ENCODE measurements around the gene OTUD7B.
"Not testable (repeated sequence)": the region's sequence is repeated elsewhere in the genome, so short reads cannot be mapped to it uniquely, and the experiment has no call there.

OTUD7B gene

GRCh38 chr1:149977345-149977744 is 33.2 kb downstream of the OTUD7B start:
- H3K27me3 ChIP-seq (ENCODE audit: insufficient read depth, low read length), result no peaks in the 10 kb centered on the region
- no peak overlapping the region for H3K27ac ChIP-seq (ENCODE audit: low read length)
- H3K4me3 ChIP-seq (ENCODE audit: low read length), result no peak overlapping the region
- no peak overlapping the region for H3K9ac ChIP-seq (ENCODE audit: low read depth, low read length)
- H3K9me3 ChIP-seq (ENCODE audit: insufficient read depth, low read depth, low read length), result no peaks in the 10 kb centered on the region
- H3K4me1 ChIP-seq (ENCODE audit: insufficient read depth, low read length), result no peaks in the 10 kb centered on the region
- peaks cover 35% of the 10 kb centered on the region for H3K36me3 ChIP-seq (ENCODE audit: insufficient read depth, low read depth, low read length)

DNA sequence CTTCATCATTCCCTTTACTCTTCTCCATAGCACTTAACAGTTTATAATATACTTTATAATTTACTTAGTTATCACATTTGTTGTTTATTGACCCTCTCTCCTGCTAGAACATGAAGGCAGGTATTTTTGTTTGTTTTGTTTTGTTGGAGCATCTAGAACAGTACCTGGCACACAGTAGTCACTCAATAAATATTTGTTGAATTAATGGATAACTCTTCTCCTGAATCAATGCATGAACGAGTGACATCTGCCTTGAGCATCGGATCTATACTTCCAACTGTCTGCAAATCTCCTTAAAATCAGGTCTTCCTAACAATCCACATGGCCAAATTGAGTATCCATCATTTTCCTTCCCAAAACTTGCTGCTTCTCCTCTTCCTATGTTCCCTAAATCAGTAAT is 38.0 kb downstream of the OTUD7B start:
- Histone ChIP-seq H3K9me3 (ENCODE audit: insufficient read depth, low read depth, low read length) (no peaks in the 10 kb centered on the region), H3K9ac (ENCODE audit: low read depth, low read length) (no peak overlapping the region), H3K27ac (ENCODE audit: low read length) (no peak overlapping the region), H3K27me3 (ENCODE audit: insufficient read depth, low read length) (no peaks in the 10 kb centered on the region), H3K36me3 (ENCODE audit: insufficient read depth, low read depth, low read length) (peaks cover 60% of the 10 kb centered on the region), H3K4me3 (ENCODE audit: low read length) (no peak overlapping the region), H3K4me1 (ENCODE audit: insufficient read depth, low read length) (no peaks in the 10 kb centered on the region)

GRCh38 chr1:149967646-149968045 is 42.9 kb downstream of the OTUD7B start:
- Histone ChIP-seq H3K4me1 (ENCODE audit: insufficient read depth, low read length) (no peaks in the 10 kb centered on the region), H3K27me3 (ENCODE audit: insufficient read depth, low read length) (no peaks in the 10 kb centered on the region), H3K9me3 (ENCODE audit: insufficient read depth, low read depth, low read length) (no peaks in the 10 kb centered on the region), H3K36me3 (ENCODE audit: insufficient read depth, low read depth, low read length) (peaks cover 72% of the 10 kb centered on the region), H3K4me3 (ENCODE audit: low read length) (no peak overlapping the region), H3K9ac (ENCODE audit: low read depth, low read length) (no peak overlapping the region), H3K27ac (ENCODE audit: low read length) (no peak overlapping the region)

DNA sequence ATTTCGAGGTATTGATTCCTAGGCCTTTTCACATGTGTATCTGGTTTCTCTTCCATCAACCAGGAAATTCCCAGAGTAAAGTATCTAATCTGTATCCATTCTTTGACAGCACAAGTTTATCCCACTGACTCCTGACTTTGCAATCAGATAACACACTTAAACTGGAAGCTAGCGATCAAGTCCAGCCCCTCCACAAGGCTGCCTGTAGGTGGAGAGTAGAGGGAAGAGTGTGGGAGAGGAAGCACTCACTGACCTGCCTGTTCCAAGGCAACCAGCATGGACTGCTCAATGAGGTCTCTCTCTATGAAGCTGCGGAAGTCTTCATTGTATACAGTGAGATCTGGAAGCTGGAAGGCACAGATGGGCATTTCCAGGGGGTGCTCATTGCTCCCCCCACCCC is 43.5 kb downstream of the OTUD7B start:
- Histone ChIP-seq H3K9ac (ENCODE audit: low read depth, low read length) (no peak overlapping the region), H3K9me3 (ENCODE audit: insufficient read depth, low read depth, low read length) (no peaks in the 10 kb centered on the region), H3K36me3 (ENCODE audit: insufficient read depth, low read depth, low read length) (peaks cover 66% of the 10 kb centered on the region), H3K27ac (ENCODE audit: low read length) (no peak overlapping the region), H3K4me1 (ENCODE audit: insufficient read depth, low read length) (no peaks in the 10 kb centered on the region), H3K27me3 (ENCODE audit: insufficient read depth, low read length) (no peaks in the 10 kb centered on the region), H3K4me3 (ENCODE audit: low read length) (no peak overlapping the region)

DNA sequence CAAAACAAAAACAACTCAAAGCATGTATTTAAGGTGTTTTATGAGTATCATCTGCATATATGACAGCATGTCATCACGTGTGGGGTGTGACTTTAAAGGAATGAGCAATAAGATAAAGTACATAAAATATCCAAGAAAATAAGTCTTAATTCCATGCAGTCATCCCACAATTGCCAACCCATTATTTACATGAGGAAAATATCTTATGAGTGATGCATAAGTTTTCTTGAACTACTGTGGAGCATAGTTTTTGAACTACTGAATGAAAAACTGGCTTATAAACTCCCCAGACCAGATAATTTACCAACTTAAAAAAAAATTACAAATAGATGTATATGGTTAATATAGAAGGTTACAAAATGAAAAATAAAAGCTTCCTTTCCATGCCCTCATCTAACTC is 44.1 kb downstream of the OTUD7B start:
- no peaks in the 10 kb centered on the region for H3K27me3 ChIP-seq (ENCODE audit: insufficient read depth, low read length)
- no peak overlapping the region for H3K9ac ChIP-seq (ENCODE audit: low read depth, low read length)

DNA sequence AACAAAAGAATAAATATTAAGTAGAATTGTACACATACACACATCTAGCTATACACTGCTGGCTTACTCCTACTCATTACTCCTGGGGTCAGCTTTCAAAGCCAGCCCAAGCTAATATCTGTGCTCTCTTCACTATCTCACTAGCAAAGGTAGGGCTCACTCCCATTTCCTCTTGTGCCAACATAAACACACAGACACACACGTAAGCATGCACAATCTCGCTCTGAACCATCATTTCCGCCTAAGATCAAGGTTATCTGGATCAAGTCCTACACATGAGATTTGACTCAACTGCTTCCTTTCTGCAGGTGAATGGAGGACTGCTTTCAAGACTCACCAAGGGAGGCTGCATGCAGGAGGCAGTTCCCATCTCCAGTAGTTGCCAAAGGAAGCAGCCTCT is 45.1 kb downstream of the OTUD7B start:
- Histone ChIP-seq H3K9ac (ENCODE audit: low read depth, low read length) (no peak overlapping the region), H3K27me3 (ENCODE audit: insufficient read depth, low read length) (no peaks in the 10 kb centered on the region), H3K4me1 (ENCODE audit: insufficient read depth, low read length) (no peaks in the 10 kb centered on the region), H3K27ac (ENCODE audit: low read length) (no peak overlapping the region), H3K4me3 (ENCODE audit: low read length) (no peak overlapping the region), H3K36me3 (ENCODE audit: insufficient read depth, low read depth, low read length) (peaks cover 54% of the 10 kb centered on the region), H3K9me3 (ENCODE audit: insufficient read depth, low read depth, low read length) (no peaks in the 10 kb centered on the region)

More for the DNA sequence above, 44.1 kb downstream of the OTUD7B start:
- Histone ChIP-seq H3K27ac (ENCODE audit: low read length) (no peak overlapping the region), H3K9me3 (ENCODE audit: insufficient read depth, low read depth, low read length) (no peaks in the 10 kb centered on the region), H3K4me3 (ENCODE audit: low read length) (no peak overlapping the region), H3K4me1 (ENCODE audit: insufficient read depth, low read length) (no peaks in the 10 kb centered on the region), H3K36me3 (ENCODE audit: insufficient read depth, low read depth, low read length) (peaks cover 60% of the 10 kb centered on the region)

DNA sequence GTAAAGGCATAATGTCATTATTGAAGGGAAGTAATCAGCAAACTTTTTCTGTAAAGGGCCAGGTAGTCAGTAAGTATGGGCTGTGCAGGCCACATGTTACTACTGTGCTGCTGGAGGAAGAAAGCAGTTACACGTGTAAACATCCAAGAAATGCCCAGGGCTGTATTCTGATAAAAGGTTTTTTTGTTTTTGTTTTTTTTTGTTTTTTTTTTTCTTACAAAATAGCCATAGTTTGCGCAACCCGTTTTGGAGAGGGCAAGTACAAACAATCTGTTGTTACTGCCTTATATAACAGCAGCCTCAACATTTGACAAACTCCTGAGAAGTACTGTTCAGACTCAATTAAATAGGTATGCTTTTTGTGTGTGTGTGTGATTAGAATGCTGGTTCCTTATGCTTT is 47.2 kb downstream of the OTUD7B start:
- H3K9ac ChIP-seq (ENCODE audit: low read depth, low read length), result no peak overlapping the region

GRCh38 chr1:149962736-149963135 is 47.8 kb downstream of the OTUD7B start:
- Histone ChIP-seq H3K4me3 (ENCODE audit: low read length) (no peak overlapping the region), H3K4me1 (ENCODE audit: insufficient read depth, low read length) (no peaks in the 10 kb centered on the region), H3K27me3 (ENCODE audit: insufficient read depth, low read length) (no peaks in the 10 kb centered on the region), H3K27ac (ENCODE audit: low read length) (no peak overlapping the region), H3K9ac (ENCODE audit: low read depth, low read length) (no peak overlapping the region), H3K36me3 (ENCODE audit: insufficient read depth, low read depth, low read length) (peaks cover 70% of the 10 kb centered on the region), H3K9me3 (ENCODE audit: insufficient read depth, low read depth, low read length) (peaks cover 15% of the 10 kb centered on the region)

More for the DNA sequence above, 47.2 kb downstream of the OTUD7B start:
- H3K27me3 ChIP-seq (ENCODE audit: insufficient read depth, low read length), result no peaks in the 10 kb centered on the region
- peaks cover 9% of the 10 kb centered on the region; the same call in 1 of the 2 replicates for H3K9me3 ChIP-seq (ENCODE audit: insufficient read depth, low read depth, low read length)
- no peak overlapping the region for H3K27ac ChIP-seq (ENCODE audit: low read length)
- H3K36me3 ChIP-seq (ENCODE audit: insufficient read depth, low read depth, low read length), result peaks cover 64% of the 10 kb centered on the region
- no peaks in the 10 kb centered on the region for H3K4me1 ChIP-seq (ENCODE audit: insufficient read depth, low read length)
- H3K4me3 ChIP-seq (ENCODE audit: low read length), result no peak overlapping the region

- H3K36me3 ChIP-seq (ENCODE audit: insufficient read depth, low read depth, low read length), result peaks cover 71% of the 10 kb centered on the region
- H3K9ac ChIP-seq (ENCODE audit: low read depth, low read length), result no peak overlapping the region
- H3K4me3 ChIP-seq (ENCODE audit: low read length), result no peak overlapping the region
- H3K4me1 ChIP-seq (ENCODE audit: insufficient read depth, low read length), result no peaks in the 10 kb centered on the region
- H3K27ac ChIP-seq (ENCODE audit: low read length), result no peak overlapping the region
- H3K9me3 ChIP-seq (ENCODE audit: insufficient read depth, low read depth, low read length), result peaks cover 21% of the 10 kb centered on the region
- H3K27me3 ChIP-seq (ENCODE audit: insufficient read depth, low read length), result no peaks in the 10 kb centered on the region
Measured at GRCh38 chr1:149962039-149962647, 48.4 kb downstream of the OTUD7B start.

- Histone ChIP-seq H3K36me3 (ENCODE audit: insufficient read depth, low read depth, low read length) (peaks cover 30% of the 10 kb centered on the region), H3K9me3 (ENCODE audit: insufficient read depth, low read depth, low read length) (peaks cover 21% of the 10 kb centered on the region)
- H3K27me3 ChIP-seq (ENCODE audit: insufficient read depth, low read length); H3K9ac ChIP-seq (ENCODE audit: low read depth, low read length); H3K4me3 ChIP-seq (ENCODE audit: low read length); H3K27ac ChIP-seq (ENCODE audit: low read length); H3K4me1 ChIP-seq (ENCODE audit: insufficient read depth, low read length): not testable (repeated sequence)
Measured at GRCh38 chr1:149957548-149957947, 53.0 kb downstream of the OTUD7B start.

DNA sequence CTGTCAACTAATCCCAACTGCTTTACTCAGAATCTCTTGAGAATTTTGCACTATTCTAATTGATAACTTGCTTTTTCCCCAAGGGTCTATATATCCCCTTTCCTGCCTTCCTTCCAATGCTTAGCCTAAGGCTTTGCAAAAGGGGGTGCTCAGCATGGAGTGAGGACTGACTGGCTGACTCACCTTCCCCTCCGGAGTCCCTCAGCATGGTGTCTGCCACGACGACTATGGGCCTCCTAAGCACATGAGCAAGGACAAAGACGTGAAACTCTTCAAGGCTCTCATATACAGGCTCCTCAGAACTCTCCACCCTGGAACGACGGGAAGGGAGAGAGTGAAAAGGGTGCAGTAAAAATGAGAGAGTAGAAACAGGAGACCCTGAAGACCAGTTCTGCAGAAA is 60.6 kb downstream of the OTUD7B start:
- no peaks in the 10 kb centered on the region for H3K4me1 ChIP-seq (ENCODE audit: insufficient read depth, low read length)
- H3K4me3 ChIP-seq (ENCODE audit: low read length), result no peak overlapping the region
- H3K27me3 ChIP-seq (ENCODE audit: insufficient read depth, low read length), result no peaks in the 10 kb centered on the region
- H3K9me3 ChIP-seq (ENCODE audit: insufficient read depth, low read depth, low read length), result no peaks in the 10 kb centered on the region
- peaks cover 49% of the 10 kb centered on the region for H3K36me3 ChIP-seq (ENCODE audit: insufficient read depth, low read depth, low read length)
- H3K9ac ChIP-seq (ENCODE audit: low read depth, low read length), result no peak overlapping the region
- H3K27ac ChIP-seq (ENCODE audit: low read length), result no peak overlapping the region

DNA sequence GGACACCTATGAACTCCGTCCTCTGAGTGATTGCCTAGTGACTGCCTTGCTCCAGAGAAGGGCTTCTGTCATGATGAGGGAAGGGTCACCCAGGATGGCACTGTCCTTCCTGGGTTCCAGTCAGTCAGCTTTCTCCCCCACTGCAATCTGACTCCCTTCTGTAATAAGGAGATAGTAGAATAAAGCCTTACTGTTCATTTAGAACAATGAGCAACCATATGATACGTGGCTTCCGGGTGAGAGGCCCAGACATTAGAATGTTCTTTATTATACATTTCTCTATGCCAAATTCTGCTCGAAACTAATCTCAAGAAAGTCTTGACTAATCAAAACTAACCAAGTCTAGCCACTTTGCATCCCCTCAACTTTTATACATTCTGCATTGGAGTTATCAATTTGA is 65.3 kb downstream of the OTUD7B start:
- Histone ChIP-seq H3K27ac (ENCODE audit: low read length) (no peak overlapping the region), H3K4me3 (ENCODE audit: low read length) (no peak overlapping the region), H3K36me3 (ENCODE audit: insufficient read depth, low read depth, low read length) (peaks cover 58% of the 10 kb centered on the region), H3K4me1 (ENCODE audit: insufficient read depth, low read length) (peaks cover 7% of the 10 kb centered on the region), H3K27me3 (ENCODE audit: insufficient read depth, low read length) (no peaks in the 10 kb centered on the region), H3K9ac (ENCODE audit: low read depth, low read length) (no peak overlapping the region), H3K9me3 (ENCODE audit: insufficient read depth, low read depth, low read length) (no peaks in the 10 kb centered on the region)
